ENCODE results near the gene SLC4A1AP. TPM values are rescaled to one million over a fixed set of nuclear protein-coding genes. Genes with fewer than 3 reads are reported as not detected.
"Not testable (repeated sequence)": the region's sequence is repeated elsewhere in the genome, so short reads cannot be mapped to it uniquely, and the experiment has no call there.

The SLC4A1AP gene
- total RNA-seq, 1 experiment from 2014 or later = 29.1 TPM

DNA sequence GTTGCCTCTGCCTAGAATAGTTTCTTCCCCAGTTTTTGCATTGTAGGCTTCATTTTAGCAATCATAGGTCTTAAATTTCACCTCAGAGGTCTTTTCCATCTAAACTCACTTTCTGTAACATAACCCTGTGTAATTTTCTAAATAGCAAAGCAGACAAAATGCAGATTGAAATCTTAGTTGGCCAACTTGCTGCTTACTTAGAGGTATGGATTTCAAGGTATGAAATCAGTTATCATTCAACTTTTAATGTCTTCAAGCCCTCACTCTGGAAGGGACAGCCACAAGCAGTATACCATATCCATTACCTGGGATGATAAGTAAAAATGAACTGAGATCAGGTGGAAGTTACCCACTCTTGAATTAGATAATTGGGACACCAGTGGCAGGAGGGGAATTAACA is 38.7 kb upstream of the SLC4A1AP start:
- no peak overlapping the region for H3K27ac ChIP-seq (ENCODE audit: low read length)
- intact Hi-C loops (cut with micrococcal nuclease) = no loop called here
- TF ChIP-seq EZH2 (IDR thresholded peaks at IDR 0.05; ENCODE audit: low read length, unreplicated experiment) (no peak), EZH2phosphoT487 (IDR thresholded peaks at IDR 0.05; ENCODE audit: borderline replicate concordance, low read length) (no peak), CTCF (conservative IDR thresholded peaks at IDR 0.05; ENCODE audit: low read depth, low read length) (no peak)
- H3K4me3 ChIP-seq (ENCODE audit: low read length) = no peak overlapping the region
- no peaks in the 10 kb centered on the region for H3F3A ChIP-seq (ENCODE audit: low read length, unreplicated experiment)
- no peak overlapping the region for H3K9ac ChIP-seq (ENCODE audit: low read length)
- no peaks in the 10 kb centered on the region for H3K36me3 ChIP-seq (ENCODE audit: low read depth, low read length)
- H3K9me3 ChIP-seq (ENCODE audit: low read length) = no peaks in the 10 kb centered on the region
- no TSS peak for BruUV-seq (replicated peaks)
- peaks cover 34% of the 10 kb centered on the region for H3K4me1 ChIP-seq (ENCODE audit: insufficient read depth, low read length)
- H3K27me3 ChIP-seq (ENCODE audit: low read length) = no peaks in the 10 kb centered on the region
- H3K9me2 ChIP-seq (replicated peaks; ENCODE audit: low read length) = peaks cover 3% of the 10 kb centered on the region; the same call in 1 of the 2 replicates
- no peaks in the 10 kb centered on the region for H4K20me1 ChIP-seq (ENCODE audit: low read length)
- H3K4me2 ChIP-seq (ENCODE audit: low read length) = no peak overlapping the region
- no peak overlapping the region for H2AFZ ChIP-seq (ENCODE audit: low read length)
- CTCF ChIA-PET = no interaction called here
- POLR2A ChIA-PET (ENCODE audit: unreplicated experiment) = no interaction called here
- ATAC-seq = no peak
- peaks cover 11% of the 10 kb centered on the region for H3K79me2 ChIP-seq (ENCODE audit: low read length)
- DNase-seq = no peak

DNA sequence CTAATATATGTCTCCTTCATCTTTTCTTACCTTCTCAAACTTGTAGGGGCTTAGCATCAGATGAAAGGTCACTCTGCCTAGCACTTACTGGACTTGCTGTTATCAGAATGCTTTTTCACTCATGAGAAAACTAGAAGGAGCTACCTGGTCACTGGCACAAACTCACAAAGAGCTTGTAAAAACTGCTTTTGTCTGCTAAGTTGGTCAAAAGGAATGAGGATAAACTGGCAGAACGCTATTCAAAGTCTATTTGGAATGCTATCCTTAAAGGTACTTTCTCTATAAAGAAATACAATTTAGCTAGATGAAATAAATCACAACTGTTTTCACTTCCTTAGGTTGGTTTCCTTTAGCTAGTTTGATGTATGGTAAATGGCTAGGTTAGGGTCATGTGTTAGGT is 37.4 kb upstream of the SLC4A1AP start:
- DNase-seq = peak; percentile 57
- H2AFZ ChIP-seq (ENCODE audit: low read length); H3K27me3 ChIP-seq (ENCODE audit: low read length); H3K4me3 ChIP-seq (ENCODE audit: low read length); H3F3A ChIP-seq (ENCODE audit: low read length, unreplicated experiment); POLR2A ChIA-PET (ENCODE audit: unreplicated experiment); H3K9ac ChIP-seq (ENCODE audit: low read length); H3K9me2 ChIP-seq (replicated peaks; ENCODE audit: low read length); intact Hi-C loops (cut with micrococcal nuclease); CTCF ChIA-PET; H3K9me3 ChIP-seq (ENCODE audit: low read length); BruUV-seq (replicated peaks); H3K36me3 ChIP-seq (ENCODE audit: low read depth, low read length); ATAC-seq; H4K20me1 ChIP-seq (ENCODE audit: low read length): not testable (repeated sequence)
- peak overlapping the region; percentile 29 for H3K4me2 ChIP-seq (ENCODE audit: low read length)
- H3K4me1 ChIP-seq (ENCODE audit: insufficient read depth, low read length) = peaks cover 34% of the 10 kb centered on the region
- 0 out of 2 replicates have a peak overlapping the region, but pooled peaks have one; percentile 92 for H3K27ac ChIP-seq (ENCODE audit: low read length)
- H3K79me2 ChIP-seq (ENCODE audit: low read length) = peaks cover 25% of the 10 kb centered on the region

- Histone ChIP-seq H3K4me2 (ENCODE audit: low read length) (peak overlapping the region; percentile 29; the same call in 1 of the 2 replicates), H3K27ac (ENCODE audit: low read length) (peak overlapping the region; percentile 92; the same call in 1 of the 2 replicates), H3K79me2 (ENCODE audit: low read length) (peaks cover 31% of the 10 kb centered on the region), H3K4me1 (ENCODE audit: insufficient read depth, low read length) (peaks cover 34% of the 10 kb centered on the region)
- BruUV-seq (replicated peaks); ATAC-seq; H3K27me3 ChIP-seq (ENCODE audit: low read length); H2AFZ ChIP-seq (ENCODE audit: low read length); H3K4me3 ChIP-seq (ENCODE audit: low read length); DNase-seq; H3K9me3 ChIP-seq (ENCODE audit: low read length); CTCF ChIA-PET; intact Hi-C loops (cut with micrococcal nuclease); H3F3A ChIP-seq (ENCODE audit: low read length, unreplicated experiment); H3K36me3 ChIP-seq (ENCODE audit: low read depth, low read length); H3K9ac ChIP-seq (ENCODE audit: low read length); H3K9me2 ChIP-seq (replicated peaks; ENCODE audit: low read length); POLR2A ChIA-PET (ENCODE audit: unreplicated experiment); H4K20me1 ChIP-seq (ENCODE audit: low read length): not testable (repeated sequence)
Measured at GRCh38 chr2:27626921-27627320, 36.8 kb upstream of the SLC4A1AP start.
